Adipocyte (in vitro differentiated cells): ENCODE data around the gene CLTA.

Source experiments
- DNase-seq: peaks from one replicate; pipeline ENCODE4 v3.0.0-alpha.2; 2015; ENCODE audit warnings: low read depth
- H3K27me3 ChIP-seq: replicated peaks from 2 replicates; pipeline ENCODE4 v1.7.0; 2013; ENCODE audit warnings: mild to moderate bottlenecking, low read length, moderate library complexity; ENCODE audit not compliant: control insufficient read depth, insufficient read depth
- H3K36me3 ChIP-seq: 2 replicates; pipeline ENCODE4 v1.7.0; 2013; ENCODE audit warnings: low read length, mild to moderate bottlenecking, moderate library complexity; ENCODE audit not compliant: control insufficient read depth, insufficient read depth, severe bottlenecking
- H3K4me1 ChIP-seq: 2 replicates; pipeline ENCODE4 v1.7.0; 2013; ENCODE audit warnings: mild to moderate bottlenecking, low read length, moderate library complexity; ENCODE audit not compliant: control insufficient read depth, insufficient read depth
- H3K4me3 ChIP-seq: 2 replicates; pipeline ENCODE4 v1.7.0; 2013; ENCODE audit warnings: mild to moderate bottlenecking, low read length, moderate library complexity
- H3K9ac ChIP-seq: 2 replicates; pipeline ENCODE4 v1.7.0; 2013; ENCODE audit warnings: mild to moderate bottlenecking, low read length, moderate library complexity
- H3K9me3 ChIP-seq: 2 replicates; pipeline ENCODE4 v1.7.0; 2013; ENCODE audit warnings: mild to moderate bottlenecking, low read length, moderate library complexity; ENCODE audit not compliant: control insufficient read depth

The CLTA gene

DNA sequence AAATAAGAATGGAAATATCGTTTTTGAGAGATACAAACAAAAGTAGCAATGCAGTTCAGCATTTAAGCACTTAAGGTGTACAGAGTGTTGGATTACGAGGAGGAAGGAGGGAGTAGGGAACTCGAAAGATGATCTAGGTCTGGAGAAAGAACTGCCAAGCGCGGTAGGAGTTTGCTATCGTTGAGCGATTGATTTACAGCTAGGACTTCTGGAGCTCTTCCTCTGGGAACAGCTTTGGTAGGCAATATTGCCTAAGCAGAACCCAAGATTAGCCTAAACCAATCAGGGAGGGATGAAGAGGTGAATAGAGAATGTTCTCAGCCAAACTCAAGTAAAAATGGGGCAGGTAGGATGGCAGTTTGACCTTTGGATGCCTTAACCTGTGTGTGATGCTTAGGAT, 965 bp downstream of the CLTA start:
- peaks cover 46% of the 10 kb centered on the region for H3K4me1 ChIP-seq
- H3K27me3 ChIP-seq: no peaks in the 10 kb centered on the region
- H3K9me3 ChIP-seq: no peaks in the 10 kb centered on the region
- peak overlapping the region; percentile 97 for H3K9ac ChIP-seq
- DNase-seq: peak; percentile 46
- peaks cover 5% of the 10 kb centered on the region for H3K36me3 ChIP-seq
- peak overlapping the region; percentile 91 for H3K4me3 ChIP-seq

DNA sequence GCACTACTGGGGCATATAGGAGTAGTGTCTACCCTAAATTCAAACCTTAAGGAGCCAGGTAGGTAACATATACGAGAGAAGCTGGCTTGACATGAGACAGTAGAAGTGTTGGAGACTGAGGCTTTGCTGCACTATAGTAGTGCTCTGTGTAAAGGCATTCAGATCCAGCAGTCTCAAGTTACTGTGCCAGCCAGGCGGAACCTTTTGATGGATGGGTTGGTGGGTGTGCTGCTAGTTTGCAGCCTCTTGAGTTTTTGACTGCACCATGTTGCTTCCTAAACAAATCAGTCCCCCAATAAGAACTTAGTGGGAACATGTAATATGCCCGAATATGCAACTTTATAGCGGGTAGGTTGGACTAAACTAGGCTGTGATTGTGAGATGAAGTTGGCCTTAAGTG, 1.5 kb downstream of the CLTA start:
- Histone ChIP-seq H3K27me3 (no peaks in the 10 kb centered on the region), H3K9me3 (no peaks in the 10 kb centered on the region), H3K4me1 (peaks cover 45% of the 10 kb centered on the region), H3K4me3 (peak overlapping the region; percentile 91), H3K9ac (peak overlapping the region; percentile 97), H3K36me3 (peaks cover 7% of the 10 kb centered on the region)
- DNase-seq: peak; percentile 46

DNA sequence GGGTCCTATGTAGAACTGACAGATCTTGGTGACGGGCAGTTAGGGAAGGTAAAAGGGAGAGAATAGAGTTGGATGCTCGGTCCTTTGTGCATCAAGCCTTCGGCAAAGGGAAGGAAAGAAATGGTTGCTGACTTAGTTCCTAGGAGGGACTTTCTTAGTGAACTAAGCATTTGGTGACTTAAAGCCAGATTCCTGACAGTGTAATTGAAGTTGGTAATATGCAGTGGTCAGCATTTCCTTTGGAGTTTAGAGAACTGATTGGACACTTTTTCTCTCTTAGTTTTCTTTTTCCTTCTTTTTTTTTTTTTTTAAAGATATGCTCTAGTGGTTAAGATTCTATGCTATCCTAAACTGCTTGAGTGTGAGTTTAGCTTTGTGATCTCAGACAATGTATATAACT, 2.3 kb downstream of the CLTA start:
- H3K4me3 ChIP-seq: peak overlapping the region; percentile 91
- H3K9me3 ChIP-seq: no peaks in the 10 kb centered on the region
- H3K27me3 ChIP-seq: no peaks in the 10 kb centered on the region
- DNase-seq: peak; percentile 22
- H3K4me1 ChIP-seq: peaks cover 37% of the 10 kb centered on the region
- peaks cover 15% of the 10 kb centered on the region for H3K36me3 ChIP-seq
- H3K9ac ChIP-seq: peak overlapping the region; percentile 34

DNA sequence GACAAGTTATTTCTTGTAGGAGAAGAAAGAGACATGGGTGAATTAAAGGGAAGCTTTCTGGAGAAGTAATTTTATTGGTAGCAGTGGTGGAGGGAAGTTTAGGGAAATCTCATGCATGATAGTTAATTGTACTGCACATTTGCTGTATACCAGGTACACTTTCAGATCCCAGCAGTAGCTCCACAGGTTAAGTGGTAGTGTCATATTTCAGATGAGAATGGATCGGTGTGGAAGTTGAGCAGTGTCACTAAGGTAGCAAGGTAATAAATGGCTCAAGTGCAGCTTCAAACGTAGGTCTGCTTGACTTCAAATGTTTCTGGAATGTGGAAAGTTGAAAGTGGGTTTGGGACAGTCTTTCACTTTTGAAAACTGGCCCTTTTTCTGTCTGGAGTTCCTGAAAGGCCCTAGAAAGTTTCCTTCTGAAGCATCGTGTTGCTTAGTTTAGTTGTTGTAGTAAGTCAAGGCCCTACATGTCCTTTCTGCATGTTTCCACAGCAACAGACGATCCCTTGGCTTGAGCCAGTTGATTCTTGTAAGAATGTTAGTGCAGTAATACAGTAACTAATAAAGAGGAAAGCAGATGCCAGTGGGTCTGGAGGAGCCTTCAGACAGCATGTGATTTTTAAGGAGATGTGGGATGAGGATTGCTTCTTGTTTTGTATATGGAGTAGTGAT, 3.7 kb downstream of the CLTA start:
- H3K4me1 ChIP-seq: peaks cover 37% of the 10 kb centered on the region
- peaks cover 28% of the 10 kb centered on the region for H3K36me3 ChIP-seq
- H3K9me3 ChIP-seq: no peaks in the 10 kb centered on the region
- H3K4me3 ChIP-seq: peak overlapping the region; percentile 52
- peak; percentile 19 for DNase-seq
- peak overlapping the region; percentile 0 for H3K9ac ChIP-seq
- H3K27me3 ChIP-seq: no peaks in the 10 kb centered on the region

DNA sequence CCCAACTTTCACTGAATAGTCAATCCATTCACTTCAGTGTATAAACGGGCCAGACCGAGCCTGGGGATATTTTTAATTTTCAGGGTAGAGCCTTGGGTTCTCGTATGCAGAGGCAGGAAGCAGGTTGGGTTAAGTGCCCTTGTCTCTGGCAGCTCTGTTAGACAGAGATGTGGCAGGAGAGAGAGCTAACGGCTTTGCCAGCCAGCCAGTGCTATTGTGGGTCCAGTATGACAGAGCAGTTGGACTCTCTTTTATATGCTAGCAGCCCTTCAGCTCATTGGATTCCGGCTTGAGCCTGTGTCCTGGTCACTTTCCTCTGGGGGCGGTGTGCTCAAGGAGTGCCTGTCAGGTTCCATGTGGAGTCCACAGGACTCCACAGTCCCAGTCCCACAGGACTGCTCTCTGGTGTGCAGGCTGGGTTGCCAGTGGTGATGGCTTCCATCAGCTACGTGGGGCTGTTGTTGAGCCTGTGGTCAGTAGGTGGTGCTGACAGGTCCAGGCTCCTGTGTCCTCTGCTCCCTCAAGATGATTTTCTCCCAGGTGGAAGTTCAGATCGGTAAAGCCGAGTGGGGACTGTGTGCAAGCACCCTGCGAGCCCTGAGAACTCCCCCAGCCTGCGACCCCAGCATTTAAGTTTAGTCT, 14.3 kb downstream of the CLTA start:
- Histone ChIP-seq H3K9ac (no peak overlapping the region), H3K27me3 (no peaks in the 10 kb centered on the region), H3K4me3 (no peak overlapping the region), H3K4me1 (peaks cover 28% of the 10 kb centered on the region), H3K9me3 (no peaks in the 10 kb centered on the region), H3K36me3 (peaks cover 98% of the 10 kb centered on the region)
- DNase-seq: no peak

DNA sequence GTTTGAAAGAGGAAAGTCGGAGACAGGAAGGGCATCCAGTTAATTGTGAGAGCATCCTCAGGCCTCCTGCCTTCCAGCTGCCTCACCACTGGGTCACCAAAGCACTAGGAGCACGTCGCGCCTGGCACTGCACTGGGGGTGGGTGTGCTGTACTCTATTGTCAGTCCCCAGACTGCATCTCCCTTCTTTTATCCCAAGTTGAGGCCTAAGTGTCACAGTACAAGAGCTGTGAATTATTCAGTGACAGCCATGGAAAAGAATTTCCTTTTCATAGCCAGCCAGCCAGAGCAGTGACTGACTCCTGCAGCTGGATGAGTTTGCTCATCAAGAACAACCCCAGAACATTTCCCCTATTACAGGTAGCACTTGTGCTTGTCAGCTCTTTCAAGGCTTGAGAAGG, 16.3 kb downstream of the CLTA start:
- Histone ChIP-seq H3K4me1 (peaks cover 40% of the 10 kb centered on the region), H3K36me3 (peaks cover 98% of the 10 kb centered on the region), H3K27me3 (no peaks in the 10 kb centered on the region), H3K9me3 (no peaks in the 10 kb centered on the region), H3K9ac (no peak overlapping the region), H3K4me3 (no peak overlapping the region)
- DNase-seq: peak; percentile 40

DNA sequence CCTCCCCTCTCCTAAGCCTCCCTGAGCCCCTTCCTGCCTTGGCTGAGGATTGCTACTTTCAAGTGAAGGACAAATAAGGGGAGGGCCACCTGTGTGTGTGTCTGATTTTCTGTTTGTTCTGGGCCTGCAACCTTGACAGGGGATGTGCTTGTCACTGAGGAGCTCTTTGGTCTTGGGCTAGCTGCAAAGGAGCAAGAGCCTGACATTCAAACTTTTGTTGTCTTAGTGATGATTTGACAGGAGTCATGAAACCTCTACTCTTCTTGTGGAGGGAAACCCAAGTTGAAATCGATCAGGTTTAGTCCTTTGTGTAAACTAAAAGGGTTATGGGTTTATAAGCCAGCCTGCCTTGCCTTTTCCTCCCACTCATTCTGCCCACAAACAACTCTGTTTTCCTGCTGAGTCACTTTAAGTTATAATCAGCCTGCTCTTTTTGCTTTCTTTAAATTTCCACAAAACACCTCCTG, 16.9 kb downstream of the CLTA start:
- Histone ChIP-seq H3K9ac (peak overlapping the region; percentile 56), H3K4me3 (no peak overlapping the region), H3K27me3 (no peaks in the 10 kb centered on the region), H3K9me3 (no peaks in the 10 kb centered on the region), H3K36me3 (peaks cover 98% of the 10 kb centered on the region), H3K4me1 (peaks cover 42% of the 10 kb centered on the region)
- peak; percentile 53 for DNase-seq

DNA sequence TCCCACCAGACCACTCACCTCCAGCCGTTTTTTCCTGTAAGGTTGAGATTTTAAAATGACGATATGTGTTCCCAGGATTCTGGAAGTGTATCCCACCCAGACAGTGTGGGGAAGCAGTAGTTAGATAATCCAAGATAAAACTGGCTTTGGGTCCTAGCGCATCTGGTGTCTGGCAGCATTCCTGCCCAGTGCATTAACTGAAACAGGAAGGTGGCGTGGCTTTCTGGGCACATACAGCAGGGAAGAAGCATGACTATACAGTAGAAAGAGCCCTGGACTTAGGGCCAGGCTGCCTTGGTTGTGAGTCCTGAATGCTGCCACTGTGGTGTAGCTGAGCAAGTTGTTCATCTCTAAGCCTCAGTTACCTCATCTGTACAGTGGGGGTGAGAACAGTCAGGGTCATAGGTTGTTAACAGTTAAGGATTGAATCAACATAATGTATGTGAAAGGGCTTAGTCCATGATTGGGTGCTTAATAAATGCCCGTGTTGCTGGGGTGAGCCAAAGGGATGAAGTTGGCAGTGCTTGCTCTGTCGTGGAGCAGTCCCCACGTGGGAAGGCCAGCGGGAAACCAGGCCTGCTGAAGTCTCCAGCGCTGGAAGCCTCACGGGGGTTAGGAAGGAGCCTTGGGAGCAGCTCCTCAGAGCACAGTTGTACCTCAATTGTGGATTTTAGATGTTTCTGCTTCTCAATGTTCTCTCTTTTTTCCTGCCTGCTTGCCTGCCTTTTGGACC, 18.0 kb downstream of the CLTA start:
- Histone ChIP-seq H3K4me1 (peaks cover 51% of the 10 kb centered on the region), H3K4me3 (no peak overlapping the region), H3K36me3 (peaks cover 98% of the 10 kb centered on the region), H3K27me3 (no peaks in the 10 kb centered on the region), H3K9me3 (no peaks in the 10 kb centered on the region), H3K9ac (peak overlapping the region; percentile 56)
- no peak for DNase-seq

DNA sequence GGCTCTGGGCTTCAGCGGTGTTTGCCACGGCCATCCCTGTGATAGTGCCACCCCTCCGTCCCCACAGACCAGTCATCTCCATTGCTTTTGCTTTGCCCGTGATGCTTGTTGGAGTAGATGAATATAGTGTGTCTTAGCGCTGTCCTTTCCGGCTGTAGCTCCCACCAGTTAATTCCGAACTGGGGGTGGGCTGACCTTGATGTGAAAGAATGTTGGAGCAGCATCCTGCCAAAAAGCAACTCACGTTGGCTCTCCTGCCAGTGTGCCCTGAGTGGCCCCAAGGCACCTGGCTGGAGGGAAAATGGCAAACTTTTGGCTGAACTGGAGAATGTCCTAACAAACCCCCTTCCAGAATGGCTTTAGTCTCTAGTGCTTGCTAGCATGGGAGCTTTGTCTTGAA, 20.0 kb downstream of the CLTA start:
- H3K4me1 ChIP-seq: peaks cover 72% of the 10 kb centered on the region
- no peak overlapping the region for H3K4me3 ChIP-seq
- peaks cover 89% of the 10 kb centered on the region for H3K36me3 ChIP-seq
- H3K27me3 ChIP-seq: no peaks in the 10 kb centered on the region
- H3K9ac ChIP-seq: no peak overlapping the region
- no peaks in the 10 kb centered on the region for H3K9me3 ChIP-seq
- DNase-seq: no peak

DNA sequence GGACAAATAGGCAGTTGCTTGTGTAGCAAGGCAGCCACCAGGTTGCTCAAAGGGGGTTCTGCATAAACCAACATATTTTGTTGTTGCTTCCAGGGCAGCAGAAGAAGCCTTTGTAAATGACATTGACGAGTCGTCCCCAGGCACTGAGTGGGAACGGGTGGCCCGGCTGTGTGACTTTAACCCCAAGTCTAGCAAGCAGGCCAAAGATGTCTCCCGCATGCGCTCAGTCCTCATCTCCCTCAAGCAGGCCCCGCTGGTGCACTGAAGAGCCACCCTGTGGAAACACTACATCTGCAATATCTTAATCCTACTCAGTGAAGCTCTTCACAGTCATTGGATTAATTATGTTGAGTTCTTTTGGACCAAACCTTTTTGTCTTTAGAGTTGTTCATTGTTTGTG, 20.8 kb downstream of the CLTA start:
- Histone ChIP-seq H3K4me1 (peaks cover 72% of the 10 kb centered on the region), H3K4me3 (no peak overlapping the region), H3K36me3 (peaks cover 86% of the 10 kb centered on the region), H3K9ac (no peak overlapping the region), H3K9me3 (no peaks in the 10 kb centered on the region), H3K27me3 (no peaks in the 10 kb centered on the region)
- DNase-seq: no peak

DNA sequence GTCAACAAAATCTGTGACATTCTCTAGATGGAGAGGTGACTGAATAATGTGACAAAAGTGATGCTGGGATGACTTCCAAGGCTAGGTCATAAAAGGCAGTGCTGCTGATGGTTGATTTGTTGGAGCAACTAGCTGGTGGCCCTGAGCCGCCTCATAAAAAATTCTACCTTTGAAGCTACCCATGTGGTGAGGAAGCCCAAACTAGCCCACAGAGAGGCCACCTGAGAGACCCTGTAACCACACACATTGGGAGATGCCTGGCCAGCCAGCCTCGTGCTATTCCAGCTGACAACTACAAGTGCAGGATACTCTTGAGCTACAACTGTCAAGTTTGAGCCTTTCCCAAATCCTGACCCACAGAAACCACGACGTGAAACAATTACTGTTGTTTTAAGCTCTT, 22.7 kb downstream of the CLTA start:
- H3K4me3 ChIP-seq: no peak overlapping the region
- H3K9me3 ChIP-seq: no peaks in the 10 kb centered on the region
- no peak overlapping the region for H3K9ac ChIP-seq
- peaks cover 84% of the 10 kb centered on the region for H3K36me3 ChIP-seq
- no peak for DNase-seq
- peaks cover 56% of the 10 kb centered on the region for H3K4me1 ChIP-seq
- no peaks in the 10 kb centered on the region for H3K27me3 ChIP-seq
